ENCODE data around the gene PLXNA2. TPM values are rescaled to one million over a fixed set of nuclear protein-coding genes. Genes with fewer than 3 reads are reported as not detected.

Gene PLXNA2
- total RNA-seq, 1 experiment from 2014 or later, result 2.8 TPM

DNA sequence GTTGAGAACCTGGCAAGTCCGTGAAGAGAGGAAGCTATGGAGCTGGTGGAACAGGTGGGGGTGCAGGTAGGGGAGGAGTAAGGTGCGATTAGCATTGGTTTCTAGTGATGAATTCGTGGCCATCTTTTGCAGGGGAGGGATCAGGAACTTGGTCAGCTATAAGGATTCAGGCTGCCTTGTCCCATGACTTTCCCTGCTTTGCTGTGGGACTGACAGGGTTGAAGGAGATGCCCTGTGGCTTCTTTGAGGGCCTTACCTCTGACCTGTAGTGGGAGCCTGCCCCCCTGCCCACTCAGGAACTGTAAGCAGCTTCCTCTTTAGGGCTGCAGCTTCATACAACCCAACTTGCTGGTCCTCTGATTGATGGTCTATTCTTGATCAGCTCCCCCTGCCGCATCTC is 248.6 kb downstream of the PLXNA2 start:
- DNase-seq (ENCODE audit: low read depth), result no peak

DNA sequence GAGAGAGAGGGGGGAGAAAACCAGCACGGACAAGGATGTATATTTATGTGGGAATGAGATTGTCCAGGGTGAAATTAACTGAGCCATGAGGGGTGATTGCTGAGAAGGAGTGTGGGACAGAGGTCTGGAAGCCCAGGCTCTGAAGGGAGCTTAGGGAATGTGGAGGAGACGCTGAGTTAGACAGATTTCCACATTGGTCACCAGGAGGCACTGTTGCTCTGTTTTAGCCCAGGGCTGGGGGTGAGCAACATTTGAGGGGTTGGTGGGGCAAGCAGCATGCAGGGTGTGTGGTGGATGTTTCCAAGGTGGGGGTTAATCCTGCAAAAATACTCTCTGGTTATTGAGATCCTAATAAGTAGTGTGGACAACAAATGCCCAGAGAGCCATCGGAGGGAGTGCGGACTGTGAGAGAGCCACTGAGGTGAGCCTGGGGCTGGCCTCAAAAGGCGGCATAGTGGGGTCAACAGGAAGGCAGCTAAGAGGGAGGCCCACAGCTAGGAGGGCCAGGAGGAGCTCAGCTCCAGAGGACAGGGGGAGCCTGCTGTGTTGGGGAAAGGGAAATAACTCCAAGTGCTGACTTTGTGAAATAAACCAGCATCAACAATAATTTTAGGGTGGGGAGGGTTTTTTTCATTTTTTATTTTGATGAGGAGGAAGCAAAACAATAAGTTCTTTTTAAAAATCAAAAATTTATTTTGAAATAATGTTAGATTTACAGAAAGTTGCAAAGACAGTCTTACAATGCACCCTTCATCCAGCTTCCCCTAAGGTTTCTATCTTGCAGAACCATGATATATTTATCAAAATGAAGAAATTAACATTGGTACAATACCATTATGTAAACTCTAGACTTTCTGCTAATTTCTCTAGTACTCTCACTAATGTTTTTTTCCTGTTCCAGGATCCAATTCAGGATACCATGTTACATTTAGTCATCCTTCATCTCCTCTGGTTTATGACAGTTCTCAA is 250.4 kb downstream of the PLXNA2 start:
- DNase-seq (ENCODE audit: low read depth), result peak; percentile 4

DNA sequence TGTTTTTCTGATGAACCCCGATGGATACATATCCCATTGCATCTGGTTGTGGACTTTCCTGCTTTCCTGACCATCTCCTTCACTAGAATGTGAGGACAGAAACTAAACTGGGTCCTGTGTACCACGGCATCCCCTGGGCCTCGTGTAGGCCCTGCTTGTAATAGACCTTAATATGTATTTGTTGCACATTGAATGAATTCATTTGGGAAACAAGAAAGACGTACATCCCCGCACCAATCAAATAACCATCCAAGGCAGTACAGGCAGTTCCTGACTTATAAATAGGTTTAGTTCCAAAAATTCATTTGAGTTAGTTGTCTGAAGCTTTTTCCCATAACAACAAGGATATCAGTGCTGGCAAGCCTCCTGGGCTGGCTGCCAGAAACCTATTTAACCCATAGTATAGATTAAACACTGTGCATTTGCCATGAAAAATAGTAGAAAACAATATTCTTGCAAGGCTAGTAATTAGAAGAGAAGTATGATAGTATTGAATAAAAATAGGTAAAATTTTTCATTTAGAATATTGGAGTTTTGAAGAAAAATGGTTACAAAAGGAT is 251.4 kb downstream of the PLXNA2 start:
- no peak for DNase-seq (ENCODE audit: low read depth)

DNA sequence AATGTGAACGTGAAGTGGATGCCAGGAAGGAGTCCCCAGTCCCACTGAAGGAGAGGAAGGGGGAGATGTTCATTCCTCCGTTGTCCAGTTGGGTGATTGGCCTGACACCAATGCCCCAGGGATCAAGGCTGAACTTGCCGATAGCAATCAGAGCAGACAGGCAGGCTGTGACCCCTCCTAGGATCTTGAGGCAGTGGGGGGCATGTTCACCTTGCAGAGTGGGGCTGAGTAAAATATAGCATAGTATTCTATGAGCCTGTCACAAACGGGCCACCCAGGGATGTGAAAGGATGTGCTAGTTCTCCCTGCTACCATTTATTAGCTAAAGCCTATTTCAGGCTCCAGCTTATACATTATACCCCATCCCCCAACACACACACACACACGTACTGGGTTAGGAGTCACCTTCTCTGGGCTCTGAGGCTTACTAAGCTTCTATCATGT is 252.6 kb downstream of the PLXNA2 start:
- no peak for DNase-seq (ENCODE audit: low read depth)

DNA sequence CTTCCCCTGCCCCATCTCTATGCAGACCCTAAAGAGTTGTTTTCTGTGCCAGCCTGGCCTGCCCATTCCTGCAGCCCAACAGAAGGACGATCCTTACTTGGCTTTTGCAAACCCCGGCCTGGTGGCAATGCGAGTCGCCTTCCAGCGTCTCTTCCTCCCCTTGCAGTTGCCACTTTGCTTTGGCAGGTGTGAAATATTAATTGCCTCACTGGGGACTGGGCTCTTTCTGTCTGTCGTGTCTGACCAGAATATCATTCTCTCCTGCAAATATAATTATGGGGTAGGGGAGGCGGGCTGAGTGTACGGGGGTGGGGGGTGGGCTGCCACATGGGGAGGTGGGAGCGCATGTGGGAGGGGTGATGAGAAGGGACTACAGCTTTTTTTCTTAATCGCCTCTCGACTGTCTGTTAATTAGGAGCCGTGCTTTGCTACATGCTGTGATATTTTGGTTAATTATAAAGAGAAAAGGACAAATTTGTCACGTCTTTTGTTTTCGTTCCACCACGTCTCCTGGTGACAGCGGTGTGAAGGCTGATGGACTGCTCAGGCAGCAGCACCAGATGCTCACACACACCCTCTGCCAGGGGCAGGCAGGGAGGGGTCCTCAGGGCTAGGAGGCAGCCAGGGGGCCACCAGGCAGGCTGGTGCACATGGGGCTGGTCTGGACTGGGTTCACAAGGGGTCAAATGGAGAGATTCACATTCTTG is 253.2 kb downstream of the PLXNA2 start:
- no peak for DNase-seq (ENCODE audit: low read depth)

DNA sequence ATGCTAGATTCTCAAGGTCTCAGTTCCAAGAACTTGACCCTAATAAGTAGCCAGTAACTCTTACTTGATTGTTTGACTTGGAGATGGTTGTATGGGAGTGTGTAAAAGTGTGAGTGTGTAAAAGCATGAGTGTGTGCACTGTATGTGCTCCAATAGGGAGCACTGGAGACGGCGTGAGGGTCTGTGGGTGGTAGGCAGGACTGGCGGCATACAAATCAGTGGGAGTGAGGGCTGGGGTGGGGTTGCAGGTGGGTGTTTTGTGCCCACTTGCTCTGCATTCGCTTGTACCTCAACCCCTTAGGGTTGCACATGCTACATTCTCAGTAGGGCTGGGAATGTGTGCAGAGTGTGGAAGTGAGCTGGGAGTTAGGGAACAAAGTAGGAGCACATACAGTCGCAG is 253.7 kb downstream of the PLXNA2 start:
- DNase-seq (ENCODE audit: low read depth), result no peak

DNA sequence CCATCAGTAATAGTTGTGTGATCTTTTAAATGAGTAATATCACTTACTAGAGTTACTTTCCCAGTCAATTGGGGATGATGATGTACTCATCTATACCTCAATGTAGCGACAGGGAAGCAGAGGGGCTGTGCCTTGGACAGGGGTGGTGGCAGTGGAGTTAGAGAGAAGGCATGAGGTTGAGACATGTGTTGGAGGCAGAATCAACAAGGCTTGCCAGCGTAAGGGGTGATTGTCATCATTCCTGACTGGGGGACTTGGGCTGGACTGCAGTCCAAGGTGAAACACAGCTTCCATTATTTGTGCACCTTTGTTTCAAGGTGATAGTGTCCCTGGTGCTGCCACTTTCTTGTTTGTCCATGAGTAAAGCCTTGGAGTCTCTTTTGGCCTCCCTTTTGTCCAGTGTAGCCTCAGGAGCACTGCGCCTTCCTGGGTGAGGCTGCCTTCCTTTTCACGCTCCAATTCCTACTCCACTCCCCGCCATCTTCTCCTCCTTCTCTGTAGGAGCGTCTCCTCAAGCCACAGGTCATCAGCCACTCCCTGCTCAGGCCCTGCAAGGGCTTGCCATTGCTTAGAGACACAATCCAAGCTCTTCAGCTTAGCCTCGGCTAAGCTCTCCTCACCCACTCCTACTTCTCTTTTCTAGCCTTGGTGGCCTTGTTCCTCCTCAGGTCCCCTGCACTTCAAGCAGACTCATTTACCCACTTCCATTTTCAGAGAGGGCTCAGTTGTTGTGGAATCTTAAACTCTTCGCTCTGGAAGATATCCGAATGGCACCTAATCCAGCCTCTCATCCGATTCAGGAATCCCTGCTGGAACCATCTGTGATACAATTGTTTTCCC is 255.6 kb downstream of the PLXNA2 start:
- no peak for DNase-seq (ENCODE audit: low read depth)

DNA sequence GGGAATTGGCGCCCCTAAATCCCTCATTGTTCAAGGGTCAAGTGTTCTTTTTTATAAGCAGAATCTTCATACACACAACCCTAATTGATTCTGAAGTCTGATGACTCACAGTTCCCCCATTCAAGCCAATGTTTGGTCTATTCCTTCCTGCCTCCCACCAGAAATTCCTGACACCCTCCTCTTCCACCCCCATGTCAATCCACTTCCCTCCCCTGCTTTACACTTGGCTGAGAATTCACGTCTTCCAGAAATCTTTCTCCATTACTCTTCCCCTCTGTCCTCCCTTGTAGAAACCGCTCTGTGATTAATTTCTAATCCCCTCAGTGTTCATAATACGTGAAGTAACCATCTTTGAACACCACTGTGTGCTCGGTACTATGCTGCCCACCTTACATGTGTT is 257.0 kb downstream of the PLXNA2 start:
- DNase-seq (ENCODE audit: low read depth), result no peak

DNA sequence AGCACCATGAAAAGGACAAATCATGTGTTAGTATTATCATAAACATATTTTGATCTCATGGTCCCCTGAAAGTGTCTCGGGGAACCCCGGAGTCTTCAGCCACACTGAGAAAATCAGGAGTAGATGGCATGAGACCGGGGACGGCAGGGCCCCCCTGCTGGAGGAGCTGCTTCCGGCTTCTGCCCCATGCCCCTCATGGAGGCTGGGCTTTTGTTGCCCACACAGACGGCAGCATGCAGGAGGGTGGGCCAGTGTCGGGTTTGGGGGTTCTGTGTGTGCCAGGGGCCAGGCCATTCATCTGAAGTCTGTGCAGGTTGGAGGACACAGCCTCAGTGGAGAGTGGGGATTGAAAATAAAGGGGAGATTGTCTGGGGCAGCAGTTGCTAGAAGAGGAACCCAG is 258.2 kb downstream of the PLXNA2 start:
- no peak for DNase-seq (ENCODE audit: low read depth)

DNA sequence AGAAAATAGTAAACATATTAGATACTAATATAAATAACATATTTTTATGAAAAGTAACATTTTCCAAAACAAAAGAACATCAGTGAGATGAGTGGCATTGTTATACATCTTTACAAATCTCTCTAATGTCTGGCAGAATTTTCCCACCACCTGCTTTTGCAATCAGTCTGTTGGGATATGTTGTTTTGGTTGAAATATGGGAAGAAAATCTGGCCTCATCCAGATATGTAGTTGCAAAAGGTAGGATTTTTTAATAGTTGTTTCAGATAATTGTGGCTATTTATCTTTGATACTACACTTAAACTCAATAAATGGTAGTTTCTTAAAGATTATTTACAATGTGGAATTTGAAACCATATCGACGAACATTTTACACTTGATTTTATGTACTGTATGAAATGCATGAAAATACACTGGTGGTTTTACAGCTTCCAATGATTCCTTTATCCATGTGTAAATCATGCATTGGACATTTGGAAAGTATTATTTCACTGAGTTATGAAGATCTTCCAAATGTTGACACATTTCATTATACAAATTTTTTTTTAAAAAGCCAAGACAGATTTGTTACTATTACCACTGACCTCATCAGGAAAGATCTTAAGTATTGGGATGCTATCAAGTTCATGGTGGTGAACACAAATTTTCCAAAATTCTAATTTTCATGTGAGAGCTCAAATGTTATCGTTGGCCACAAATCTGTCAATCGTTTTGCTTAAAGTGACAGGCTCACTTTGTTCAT is 259.2 kb downstream of the PLXNA2 start:
- no peak for DNase-seq (ENCODE audit: low read depth)

DNA sequence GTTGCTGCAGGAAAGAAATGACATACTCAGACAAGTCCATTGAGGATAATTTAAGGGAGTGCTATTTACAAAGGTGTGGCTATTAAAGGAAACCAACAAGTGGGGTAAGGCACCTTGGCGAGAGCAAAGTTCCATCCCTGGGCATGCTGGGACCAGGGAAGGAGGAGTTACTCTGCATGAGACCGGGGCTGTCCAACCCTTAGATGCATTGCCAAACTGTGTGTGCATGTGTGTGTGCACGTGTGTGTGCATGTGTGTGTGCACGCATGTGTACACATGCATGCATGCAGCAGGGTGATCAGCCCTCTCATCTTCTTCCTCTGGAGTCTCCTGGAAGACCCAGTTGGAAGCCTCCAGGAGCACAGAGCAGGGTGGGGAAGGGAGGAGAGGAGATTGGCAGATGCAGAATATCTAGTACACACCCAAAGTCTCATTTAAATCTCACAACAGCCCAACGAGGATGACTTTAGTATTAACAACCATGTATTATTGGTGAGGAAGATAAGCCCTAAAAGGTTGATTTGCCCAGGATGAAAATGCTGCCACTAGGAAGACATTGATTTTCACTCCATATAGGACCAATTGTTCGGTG is 261.0 kb downstream of the PLXNA2 start:
- no peak for DNase-seq (ENCODE audit: low read depth)

DNA sequence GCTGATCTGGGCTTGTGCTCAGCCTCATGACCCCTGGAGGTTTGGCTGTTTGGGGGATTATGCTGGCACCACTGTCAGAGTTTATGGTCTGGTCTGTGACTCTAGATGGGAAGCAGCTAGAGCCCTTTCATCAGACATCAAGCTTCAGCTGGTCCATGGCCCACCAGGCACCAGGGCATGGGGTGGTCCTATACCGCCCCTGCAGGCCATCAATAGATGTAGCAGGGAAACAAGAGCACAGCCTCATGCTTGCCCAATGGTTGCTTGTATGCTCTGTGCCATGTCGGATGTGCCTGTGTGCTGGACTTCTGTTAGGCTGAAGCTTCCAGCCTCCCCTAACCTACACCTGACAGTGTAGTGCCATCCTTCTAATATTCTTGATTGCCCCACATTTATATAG is 262.2 kb downstream of the PLXNA2 start:
- DNase-seq (ENCODE audit: low read depth), result no peak

DNA sequence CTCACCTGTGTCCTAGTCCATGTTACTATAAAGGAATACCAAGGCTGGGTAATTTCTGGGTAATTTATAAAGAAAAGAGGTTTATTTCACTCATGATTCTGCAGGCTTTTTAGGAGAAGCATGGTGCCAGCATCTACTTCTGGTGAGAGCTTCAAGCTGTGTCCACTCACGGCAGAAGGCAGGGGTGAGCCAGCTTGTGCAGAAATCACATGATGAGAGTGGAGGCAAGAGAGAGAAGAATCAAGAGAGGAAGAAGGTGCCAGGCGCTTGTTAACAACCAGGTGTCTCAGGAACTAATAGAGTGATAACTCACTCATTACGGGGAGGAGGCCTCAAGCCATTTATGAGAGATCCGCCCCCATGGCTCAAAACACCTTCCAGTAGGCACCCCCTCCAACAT is 265.7 kb downstream of the PLXNA2 start:
- DNase-seq (ENCODE audit: low read depth), result no peak

DNA sequence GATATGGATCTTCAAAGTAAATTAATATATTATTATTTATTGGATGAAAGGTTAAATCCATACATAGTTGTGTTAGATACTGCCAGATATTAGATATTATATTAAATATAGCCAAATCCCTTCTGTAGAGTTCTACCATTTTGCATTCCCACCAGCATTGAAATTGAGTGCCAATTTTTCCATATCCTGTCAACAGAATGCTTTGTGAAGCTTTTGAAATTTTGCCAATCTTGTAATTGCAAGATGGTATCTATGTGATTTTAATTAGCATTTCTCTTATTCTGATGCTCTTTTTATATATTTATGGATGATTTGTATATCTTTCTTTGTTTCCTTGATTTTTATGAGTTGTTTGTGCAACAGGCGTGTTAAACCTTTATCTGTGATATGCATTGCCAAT is 266.3 kb downstream of the PLXNA2 start:
- no peak for DNase-seq (ENCODE audit: low read depth)

DNA sequence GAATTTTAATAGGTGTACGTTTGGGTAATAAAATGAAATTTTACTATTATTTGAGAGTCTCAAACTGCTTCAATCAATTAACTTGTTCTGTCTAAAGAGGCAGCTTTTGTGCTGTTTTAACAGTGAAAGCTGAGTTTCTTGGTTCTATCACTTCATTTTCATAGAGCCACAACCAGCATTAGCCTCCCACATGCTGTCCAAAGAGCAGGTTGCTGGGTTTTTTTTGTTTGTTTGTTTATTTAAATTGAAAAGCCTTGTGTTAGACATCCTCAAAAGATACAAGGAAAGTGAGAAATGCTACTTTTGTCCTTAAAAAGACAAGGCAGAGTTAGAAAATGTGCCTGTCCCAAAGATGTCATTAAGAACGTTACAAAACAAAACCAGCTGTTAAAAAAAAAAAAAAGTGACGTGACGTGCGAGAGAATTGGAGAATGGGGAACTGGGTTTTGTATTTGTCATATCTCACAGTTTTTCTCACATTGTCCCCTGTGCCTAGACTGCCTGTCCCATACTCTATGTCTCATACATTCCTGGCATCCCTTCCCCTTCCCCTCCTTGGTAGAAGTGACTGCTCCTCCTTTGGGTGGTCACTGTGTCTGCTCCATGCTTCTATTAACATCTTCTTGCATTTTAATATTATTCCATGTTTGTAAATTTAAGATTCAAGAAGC is 270.2 kb downstream of the PLXNA2 start:
- no peak for DNase-seq (ENCODE audit: low read depth)

DNA sequence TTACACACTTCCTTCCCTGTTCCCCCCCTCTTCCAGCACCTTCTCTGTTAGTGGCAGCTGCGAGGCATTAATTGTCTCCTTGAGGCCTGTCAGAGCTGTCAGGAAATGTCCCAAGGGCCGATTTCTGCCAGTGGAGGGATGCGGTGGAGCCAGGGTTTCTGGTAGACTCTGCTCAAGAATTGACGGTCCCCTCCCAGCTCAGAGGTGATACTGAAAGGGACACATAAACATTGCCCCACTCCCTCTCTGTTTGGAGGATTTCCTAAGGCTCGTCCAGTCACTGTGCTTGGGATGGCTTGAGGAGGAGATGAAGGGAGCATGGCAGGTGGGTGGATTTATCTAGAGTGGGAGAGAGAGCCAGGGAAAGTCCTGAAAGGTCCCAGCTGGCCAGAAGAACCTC is 271.8 kb downstream of the PLXNA2 start:
- no peak for DNase-seq (ENCODE audit: low read depth)
